ENCODE data around the gene CELSR2. TPM values are rescaled to one million over a fixed set of nuclear protein-coding genes. Genes with fewer than 3 reads are reported as not detected.

CELSR2 gene
- total and polyA plus RNA-seq, 2 of the 8 experiments (the other 6 are each of a cell fraction or from before 2014, with no cell fraction given), result 12.0 to 27.7 TPM

- TF ChIP-seq CHD1 (IDR thresholded peaks at IDR 0.05; ENCODE audit: low read depth, low read length) (no peak), RAD21 (IDR thresholded peaks at IDR 0.05 in 1 of 2, conservative IDR thresholded peaks at IDR 0.05 in 1 of 2; ENCODE audit: low read depth in 2 of 2, low read length in 2 of 2) (no peak), SIX5 (IDR thresholded peaks at IDR 0.05; ENCODE audit: low read depth, low read length) (no peak), SIN3A (conservative IDR thresholded peaks at IDR 0.05 in 1 of 2, IDR thresholded peaks at IDR 0.05 in 1 of 2; ENCODE audit: low read depth in 1 of 2, low read length in 2 of 2) (no peak), RBBP5 (IDR thresholded peaks at IDR 0.05; ENCODE audit: borderline replicate concordance, low read depth, low read length) (no peak)
- Histone ChIP-seq H2BK5ac (ENCODE audit: low read depth, low read length) (no peak overlapping the region), H3K4me3 (ENCODE audit: extremely low read depth in 1 of 4, insufficient read depth in 2 of 4, low read depth in 3 of 4, low read length in 4 of 4) (no peak overlapping the region), H3K79me1 (ENCODE audit: low read depth, low read length) (no peaks in the 10 kb centered on the region), H3K4ac (replicated peaks; ENCODE audit: insufficient read length, low read depth, low read length) (no peak overlapping the region), H3K27me3 (replicated peaks in 1 of 4; ENCODE audit: control insufficient read depth in 3 of 4, extremely low read depth in 1 of 4, insufficient read depth in 3 of 4, low read length in 3 of 4) (no peaks in the 10 kb centered on the region), H4K8ac (ENCODE audit: extremely low read depth, insufficient read depth, low read length) (no peak overlapping the region; the same call in 1 of the 2 replicates), H3K4me1 (replicated peaks in 1 of 4; ENCODE audit: control insufficient read depth in 3 of 4, insufficient read depth in 4 of 4, low read length in 3 of 4) (peaks cover 0 to 10% (median 3%) of the 10 kb centered on the region in 4 experiments; a peak in 5 of 7 replicates), H3K27ac (ENCODE audit: low read depth, low read length) (no peak overlapping the region), H3K18ac (ENCODE audit: extremely low read depth, low read length) (no peak overlapping the region), H2AFZ (ENCODE audit: low read length) (no peak overlapping the region), H3K23me2 (ENCODE audit: low read depth, low read length) (no peaks in the 10 kb centered on the region), H3K36me3 (ENCODE audit: control insufficient read depth in 2 of 4, insufficient read depth in 4 of 4, low read length in 3 of 4) (peaks cover 6 to 14% (median 11%) of the 10 kb centered on the region in 4 experiments; a peak in 4 of 8 replicates), H2BK120ac (replicated peaks; ENCODE audit: low read depth, low read length) (no peak overlapping the region), H3K23ac (ENCODE audit: insufficient read length) (no peak overlapping the region), H3K14ac (ENCODE audit: insufficient read length) (no peak overlapping the region), H3K79me2 (ENCODE audit: control insufficient read depth in 1 of 2, insufficient read depth in 2 of 2, low read length in 2 of 2) (no peaks in the 10 kb centered on the region), H2BK15ac (ENCODE audit: low read length) (no peak overlapping the region), H4K5ac (ENCODE audit: insufficient read length, low read depth, low read length) (no peak overlapping the region), H4K91ac (replicated peaks; ENCODE audit: insufficient read length, low read length) (no peak overlapping the region), H2AK5ac (ENCODE audit: low read depth, low read length) (no peak overlapping the region; the same call in 1 of the 2 replicates), H2BK12ac (ENCODE audit: low read depth, low read length) (no peak overlapping the region), H2BK20ac (ENCODE audit: low read length) (no peak overlapping the region), H3K4me2 (ENCODE audit: insufficient read depth in 1 of 2, low read depth in 2 of 2, low read length in 2 of 2) (no peak overlapping the region), H3K9ac (replicated peaks in 1 of 4; ENCODE audit: extremely low read depth in 1 of 4, low read depth in 3 of 4, low read length in 3 of 4) (no peak overlapping the region), H3K56ac (replicated peaks; ENCODE audit: insufficient read length, low read depth, low read length) (no peak overlapping the region), H3K9me3 (ENCODE audit: insufficient read depth in 2 of 2, low read depth in 1 of 2, low read length in 1 of 2) (no peaks in the 10 kb centered on the region), H4K20me1 (replicated peaks in 1 of 2; ENCODE audit: control insufficient read depth in 1 of 2, insufficient read depth in 2 of 2, low read length in 2 of 2) (peaks cover 0 to 7% of the 10 kb centered on the region in 2 experiments)
- POLR2A ChIA-PET (ENCODE audit: partially characterized antibody), result interaction anchor here (0.7 to 1.0 kb wide), 2 partner anchors 9 to 42 kb away, joined by 3 read pairs; partner anchors contain the start of gene PSRC1
- DNase-seq (ENCODE audit: low read depth in 1 of 2, low spot score in 2 of 2), result no peak
- FAIRE-seq, result no peak
- CTCF ChIA-PET (ENCODE audit: partially characterized antibody), result interaction anchor here (0.6 to 1.9 kb wide), 8 partner anchors 10 to 259 kb away, joined by 3 to 7 read pairs (median 3); partner anchors contain the start of gene SORT1
- 91% methylated on average over 30 of the region's 30 CpGs; no CpG with 5 or more reads in 1 of the 2 experiments for WGBS, 2 experiments (ENCODE audit: extremely low coverage in 1 of 2, insufficient coverage in 1 of 2, insufficient read length in 1 of 2, insufficient replicate concordance in 2 of 2, low coverage in 1 of 2, low lambda C conversion rate in 2 of 2, missing lambda C conversion rate in 1 of 2)
These were observed 24.4 kb downstream of the CELSR2 start for GRCh38 chr1:109273570-109274288.

Data from H1 (cell line).